Activated CD8-positive, alpha-beta memory T cell treated with anti-CD3 and anti-CD28 coated beads, Interleukin-2, amount 50 U/mL, for 24 hours (primary cell): ENCODE measurements around the gene CORO2A.
"Not testable (repeated sequence)": the region's sequence is repeated elsewhere in the genome, so short reads cannot be mapped to it uniquely, and the experiment has no call there.

ENCODE experiments used
- DNase-seq: peaks from one replicate; pipeline ENCODE4 v3.0.0-alpha.2; 2020; ENCODE audit errors: extremely low read depth

CORO2A gene

DNA sequence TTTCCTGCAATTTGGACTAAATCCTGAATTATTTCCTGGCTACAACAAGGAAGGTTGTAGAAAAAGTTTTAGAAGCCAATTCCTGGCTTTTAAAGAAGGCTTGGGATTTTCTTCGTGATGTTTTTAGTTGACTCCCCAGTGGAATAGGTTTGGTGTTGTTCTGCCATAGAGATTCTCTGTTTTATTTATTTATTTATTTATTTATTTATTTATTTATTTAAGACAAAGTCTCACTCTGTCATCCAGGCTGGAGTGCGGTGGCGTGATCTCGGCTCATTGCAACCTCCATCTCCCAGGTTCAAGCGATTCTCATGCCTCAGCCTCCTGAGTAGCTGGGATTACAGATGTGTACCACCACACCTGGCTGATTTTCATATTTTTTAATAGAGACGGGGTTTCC lies 75.3 kb downstream of the CORO2A start:
- not testable (repeated sequence) for DNase-seq

DNA sequence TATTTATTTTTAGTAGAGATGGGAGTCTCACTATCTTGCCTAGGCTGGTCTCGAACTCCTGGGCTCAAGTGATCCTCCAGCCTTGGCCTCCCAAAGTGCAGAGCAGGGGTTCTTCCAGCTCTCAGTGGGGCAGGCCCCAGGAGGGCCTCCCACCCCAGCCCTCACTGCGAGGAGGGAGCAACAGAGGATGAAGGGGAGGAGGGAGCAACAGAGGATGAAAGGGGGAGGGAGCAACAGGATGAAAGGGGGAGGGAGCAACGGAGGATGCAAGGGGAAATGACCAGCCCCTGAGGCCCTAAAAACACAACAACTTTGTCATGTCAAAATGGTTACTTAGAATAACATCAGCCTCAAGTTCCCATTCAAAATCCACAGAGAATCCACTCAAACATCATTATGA lies 83.4 kb downstream of the CORO2A start:
- DNase-seq: no peak

DNA sequence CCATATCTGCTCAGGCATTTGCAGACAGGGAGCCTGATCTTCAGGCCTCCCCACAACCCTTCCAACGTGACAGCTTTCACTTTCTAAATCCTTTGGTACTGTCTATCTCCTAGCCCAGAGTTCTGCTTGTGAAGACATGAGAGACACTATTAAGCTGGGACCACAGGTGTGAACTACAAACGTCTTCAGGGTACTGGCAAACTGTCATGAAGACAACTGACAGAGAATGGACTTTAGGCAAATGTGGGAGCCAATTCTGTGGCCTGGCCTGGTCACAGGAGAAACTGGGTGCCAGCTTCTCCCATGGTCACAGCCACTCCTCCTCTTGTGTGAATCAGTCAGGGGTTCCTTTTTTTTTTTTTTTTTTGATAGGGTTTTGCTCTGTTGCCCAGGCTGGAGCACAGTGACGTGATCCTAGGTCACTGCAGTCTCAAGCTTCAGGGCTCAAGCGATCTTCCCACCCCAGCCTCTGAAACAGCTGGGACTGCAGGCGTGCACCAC lies 83.9 kb downstream of the CORO2A start:
- DNase-seq: no peak

DNA sequence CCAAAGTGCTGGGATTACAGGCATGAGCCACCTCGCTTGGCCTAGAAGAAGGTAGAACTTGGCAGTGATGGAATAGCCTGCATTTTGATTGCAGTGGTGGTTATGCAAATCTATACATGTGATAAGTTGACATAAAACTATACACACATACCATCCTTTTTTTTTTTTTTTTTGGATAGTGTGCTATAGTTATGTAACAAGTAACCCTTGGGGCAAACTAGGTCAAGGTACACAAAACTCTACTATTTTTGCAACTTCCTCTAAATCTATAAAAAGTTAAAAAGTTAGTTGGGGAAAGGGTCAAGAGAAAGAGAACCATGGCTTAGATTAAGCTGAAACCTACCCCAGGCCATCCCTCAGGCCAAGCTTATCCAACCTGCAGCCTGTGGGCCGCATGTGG lies 84.5 kb downstream of the CORO2A start:
- DNase-seq: no peak

DNA sequence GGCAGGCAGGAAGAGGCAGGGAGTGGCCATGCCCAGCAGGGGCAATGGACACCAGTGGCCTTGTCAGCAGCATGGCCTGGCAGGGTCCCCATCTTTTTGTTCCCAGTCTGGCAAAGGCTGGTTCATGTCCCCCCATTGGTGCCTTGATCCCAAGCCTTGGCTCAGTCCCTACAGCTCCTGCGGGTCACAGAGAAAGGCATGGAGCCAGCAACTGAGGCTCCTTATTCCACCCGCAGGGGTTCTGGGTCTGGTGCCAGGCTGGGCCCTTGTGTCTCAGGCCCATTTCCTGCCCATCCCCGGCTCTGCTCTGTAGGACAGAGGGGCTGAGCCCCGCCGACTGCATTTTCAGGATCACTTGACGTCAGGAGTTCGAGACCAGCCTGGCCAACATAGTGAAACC lies 87.4 kb downstream of the CORO2A start:
- DNase-seq: no peak

DNA sequence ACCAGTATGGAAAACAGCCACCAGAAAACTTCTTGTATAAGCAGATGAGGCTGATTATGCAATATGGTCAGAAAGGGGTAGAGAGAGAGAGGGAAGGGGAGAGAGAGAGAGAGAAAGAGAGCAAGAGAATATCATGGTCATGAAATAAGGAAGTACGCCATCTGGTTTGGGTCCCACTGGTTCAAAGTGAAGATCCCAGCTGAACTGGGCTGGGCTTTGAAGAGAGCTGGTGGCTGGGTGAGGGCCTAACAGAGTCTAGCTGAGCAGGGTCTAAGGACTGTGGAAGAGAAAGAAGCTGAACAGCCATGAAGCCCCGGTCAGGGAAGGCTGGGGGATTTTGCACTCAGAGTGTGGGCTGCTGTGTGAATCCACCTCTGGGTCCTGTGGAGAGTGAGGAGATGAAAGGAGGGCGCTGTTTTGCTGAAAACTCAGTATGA lies 88.0 kb downstream of the CORO2A start:
- no peak for DNase-seq

DNA sequence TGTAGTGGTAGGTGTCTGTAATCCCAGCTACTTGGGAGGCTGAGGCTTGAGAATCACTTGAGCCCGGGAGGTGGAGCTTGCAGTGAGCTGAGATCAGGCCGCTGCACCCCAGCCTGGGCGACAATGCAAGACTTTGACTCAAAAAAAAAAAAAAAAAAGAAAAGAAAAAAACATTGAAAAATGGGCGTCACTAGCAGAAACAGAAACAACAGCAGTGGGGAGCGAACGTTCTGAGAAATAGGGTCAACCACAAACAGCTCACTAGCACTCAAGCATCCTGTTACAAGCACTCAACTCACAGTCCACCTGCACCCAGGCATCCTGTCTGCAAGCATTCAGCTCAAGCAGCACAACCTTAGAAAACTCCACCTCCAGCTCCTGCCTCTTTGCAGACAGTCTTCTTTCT lies 90.6 kb downstream of the CORO2A start:
- peak; percentile 46 for DNase-seq

DNA sequence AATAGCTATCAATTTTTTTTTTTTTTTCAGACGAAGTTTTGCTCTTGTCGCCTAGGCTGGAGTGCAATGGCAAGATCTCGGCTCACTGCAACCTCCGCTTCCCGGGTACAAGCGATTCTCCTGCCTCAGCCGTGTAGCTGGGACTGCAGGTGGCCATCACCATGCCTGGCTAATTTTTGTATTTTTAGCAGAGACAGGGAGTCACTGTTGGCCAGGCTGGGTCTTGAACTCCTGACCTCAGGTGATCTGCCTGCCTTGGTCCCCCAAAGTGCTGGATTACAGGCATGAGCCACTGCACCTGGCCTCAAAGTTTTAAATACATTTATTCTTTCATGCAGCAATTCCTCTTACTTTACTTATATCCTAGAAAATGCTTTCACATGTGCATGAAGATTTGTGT lies 91.0 kb downstream of the CORO2A start:
- no peak for DNase-seq

DNA sequence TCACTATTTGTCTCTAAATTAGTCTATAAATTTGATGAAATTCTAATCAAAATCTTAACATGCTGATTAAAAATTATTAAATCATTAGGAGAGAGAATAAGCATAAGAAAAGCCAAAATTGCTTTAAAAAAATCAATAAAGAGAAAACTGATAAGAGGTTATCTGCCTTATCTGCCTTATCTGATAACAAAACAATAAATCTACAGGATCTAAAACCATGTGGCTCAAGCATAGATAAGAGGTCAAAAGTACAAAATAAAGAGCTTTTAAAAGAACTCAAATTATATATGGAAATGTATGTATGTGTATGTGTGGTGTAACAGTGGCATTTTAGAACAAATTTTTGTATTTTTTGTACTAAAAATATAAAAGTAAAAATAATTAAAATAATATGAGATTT lies 92.0 kb downstream of the CORO2A start:
- no peak for DNase-seq

DNA sequence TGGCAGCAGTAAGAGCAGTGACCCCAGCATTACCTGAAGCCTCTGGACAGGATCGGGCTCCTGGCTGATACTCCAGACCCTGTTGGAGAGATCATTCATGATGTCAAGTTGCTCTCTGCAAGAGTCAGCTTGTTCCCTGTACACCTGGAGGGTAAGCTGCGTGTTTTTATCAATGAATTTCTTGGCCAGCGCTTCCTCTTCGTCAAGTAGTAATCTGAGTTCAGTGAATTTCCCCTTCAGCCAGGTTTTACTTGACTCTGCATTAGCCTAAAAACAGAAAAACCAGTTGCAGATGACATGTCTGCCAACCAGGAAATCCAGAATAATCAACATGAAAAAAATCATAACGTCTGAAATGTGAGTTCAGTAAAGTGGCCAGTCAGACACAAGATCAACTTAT lies 92.5 kb downstream of the CORO2A start:
- DNase-seq: no peak

DNA sequence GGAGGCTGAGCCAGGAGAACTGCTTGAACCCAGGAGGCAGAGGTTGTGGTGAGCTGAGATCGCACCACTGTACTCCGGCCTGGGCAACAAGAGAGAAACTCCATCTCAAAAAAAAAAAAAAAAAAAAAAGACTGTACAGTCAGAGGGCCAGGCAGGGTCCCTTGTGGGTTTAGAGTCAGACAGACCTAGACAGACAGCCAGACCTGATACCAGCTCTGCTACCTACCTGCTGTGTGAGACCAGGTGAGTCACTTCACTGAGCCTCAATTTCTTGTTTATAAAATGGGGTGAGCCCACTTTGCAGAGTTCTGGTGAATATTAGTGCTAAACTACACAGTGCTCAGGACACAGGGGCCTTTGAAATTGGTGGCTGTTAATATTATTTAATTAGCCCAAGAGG lies 93.1 kb downstream of the CORO2A start:
- no peak for DNase-seq

DNA sequence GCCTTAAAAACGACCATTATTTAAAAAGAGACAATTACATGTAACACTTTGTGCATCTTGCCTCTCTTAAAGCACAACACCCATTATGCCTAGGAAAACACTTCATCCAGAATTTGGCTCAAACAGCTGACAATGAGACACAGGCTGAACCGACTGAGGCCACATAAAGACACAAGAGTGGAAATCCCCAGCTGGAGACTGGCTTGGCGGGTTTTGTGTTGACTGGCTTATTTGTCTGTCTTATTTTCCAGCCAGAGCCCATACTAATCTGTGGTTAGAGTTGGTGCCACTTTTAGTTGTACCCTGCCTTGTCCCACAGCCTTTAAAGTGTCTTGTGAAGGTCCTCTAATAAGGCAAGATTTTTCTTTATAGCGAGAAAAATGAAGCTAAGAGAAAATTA lies 94.6 kb downstream of the CORO2A start:
- DNase-seq: no peak

DNA sequence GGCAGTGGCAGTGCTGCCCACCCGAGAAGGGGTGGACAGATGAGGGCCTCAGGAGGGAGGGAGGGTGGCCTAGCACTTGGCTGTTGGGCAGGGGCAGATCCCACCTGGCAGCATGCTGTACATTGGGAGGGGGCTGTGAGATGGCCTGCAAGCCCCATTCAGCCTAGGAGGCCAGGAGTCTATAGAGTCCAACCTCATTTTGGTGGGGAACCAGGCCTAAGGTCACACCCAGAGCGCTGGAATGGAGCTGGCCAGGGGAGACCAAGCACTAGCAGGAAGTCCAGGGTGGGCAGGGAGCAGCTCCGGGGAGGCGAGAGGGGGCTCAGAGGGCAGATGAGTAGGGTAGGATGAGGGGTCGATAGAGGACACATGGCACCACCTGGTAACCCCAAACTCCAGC lies 96.3 kb downstream of the CORO2A start:
- DNase-seq: no peak

DNA sequence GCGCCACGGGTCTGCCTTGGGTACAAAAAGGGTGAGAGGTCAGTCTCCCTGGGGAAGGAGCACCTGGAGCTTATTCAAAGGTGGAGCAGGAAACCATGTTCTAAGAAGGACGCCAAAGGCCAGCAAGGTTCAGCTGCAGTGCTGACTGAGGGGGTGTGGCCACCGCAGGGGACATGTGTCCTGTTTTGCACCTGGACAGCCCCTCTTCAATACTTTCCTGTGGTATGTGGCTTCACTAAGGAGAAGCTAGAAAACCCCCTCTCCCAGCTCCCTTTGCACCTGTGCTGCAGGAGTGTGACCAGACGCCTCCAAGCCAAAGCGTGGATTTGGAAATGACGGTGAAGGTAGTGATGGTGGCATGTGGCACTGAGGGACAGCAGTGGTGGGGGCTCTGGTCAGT lies 97.0 kb downstream of the CORO2A start:
- no peak for DNase-seq

DNA sequence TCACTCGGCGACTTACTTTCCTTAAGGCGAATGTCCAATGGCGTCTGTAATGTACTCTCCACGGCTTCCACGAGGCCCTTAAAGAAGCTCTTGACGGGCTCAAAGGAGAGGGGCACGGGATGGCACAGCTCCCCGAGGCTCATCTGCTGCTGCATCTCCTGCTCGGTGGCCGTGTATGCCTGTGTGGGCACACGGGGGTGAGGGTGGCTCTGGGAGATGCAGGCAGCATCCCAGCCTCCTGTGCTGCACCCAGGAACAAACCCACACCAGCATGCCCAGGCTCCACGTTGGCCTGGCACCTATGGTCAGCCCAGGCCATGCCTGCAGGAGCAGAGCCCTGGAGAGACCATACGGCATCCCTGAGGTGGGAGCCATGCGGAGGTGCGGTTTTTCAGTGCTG lies 97.6 kb downstream of the CORO2A start:
- no peak for DNase-seq

DNA sequence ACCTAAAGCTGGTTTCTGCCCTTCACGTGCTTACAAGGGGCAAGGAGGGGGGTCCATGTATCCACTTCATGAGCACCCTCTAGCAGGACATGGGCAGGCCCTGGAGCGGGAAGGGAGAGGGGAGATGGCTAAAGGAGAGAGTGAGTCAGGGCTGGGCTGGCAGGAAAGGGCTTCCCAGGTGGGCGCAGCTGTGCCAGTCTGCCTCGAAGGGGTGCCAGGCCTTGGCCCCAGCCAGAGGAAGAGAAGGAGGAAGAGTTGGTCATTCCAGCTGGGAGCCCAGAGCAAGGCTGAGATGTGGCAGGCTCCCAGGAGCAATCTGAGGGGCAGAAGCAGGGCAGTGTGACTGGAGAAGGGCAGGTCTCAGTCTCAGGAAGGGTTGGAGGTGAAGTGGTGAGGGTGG lies 98.1 kb downstream of the CORO2A start:
- no peak for DNase-seq

DNA sequence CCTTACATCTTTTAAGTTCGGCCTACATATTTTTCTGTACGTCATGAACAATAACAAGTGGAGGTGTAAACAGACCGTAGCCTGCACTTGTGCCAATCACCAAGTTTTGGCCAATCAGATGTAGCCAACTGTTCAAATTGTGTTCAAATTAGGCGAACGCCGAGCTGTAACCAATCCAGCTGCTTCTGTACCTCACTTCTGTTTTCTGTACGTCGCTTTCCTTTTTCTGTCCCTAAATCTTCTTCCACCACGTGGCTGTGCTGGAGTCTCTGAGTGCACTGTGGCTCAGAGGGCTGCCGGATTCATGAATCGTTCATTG lies 99.9 kb downstream of the CORO2A start:
- DNase-seq: no peak

DNA sequence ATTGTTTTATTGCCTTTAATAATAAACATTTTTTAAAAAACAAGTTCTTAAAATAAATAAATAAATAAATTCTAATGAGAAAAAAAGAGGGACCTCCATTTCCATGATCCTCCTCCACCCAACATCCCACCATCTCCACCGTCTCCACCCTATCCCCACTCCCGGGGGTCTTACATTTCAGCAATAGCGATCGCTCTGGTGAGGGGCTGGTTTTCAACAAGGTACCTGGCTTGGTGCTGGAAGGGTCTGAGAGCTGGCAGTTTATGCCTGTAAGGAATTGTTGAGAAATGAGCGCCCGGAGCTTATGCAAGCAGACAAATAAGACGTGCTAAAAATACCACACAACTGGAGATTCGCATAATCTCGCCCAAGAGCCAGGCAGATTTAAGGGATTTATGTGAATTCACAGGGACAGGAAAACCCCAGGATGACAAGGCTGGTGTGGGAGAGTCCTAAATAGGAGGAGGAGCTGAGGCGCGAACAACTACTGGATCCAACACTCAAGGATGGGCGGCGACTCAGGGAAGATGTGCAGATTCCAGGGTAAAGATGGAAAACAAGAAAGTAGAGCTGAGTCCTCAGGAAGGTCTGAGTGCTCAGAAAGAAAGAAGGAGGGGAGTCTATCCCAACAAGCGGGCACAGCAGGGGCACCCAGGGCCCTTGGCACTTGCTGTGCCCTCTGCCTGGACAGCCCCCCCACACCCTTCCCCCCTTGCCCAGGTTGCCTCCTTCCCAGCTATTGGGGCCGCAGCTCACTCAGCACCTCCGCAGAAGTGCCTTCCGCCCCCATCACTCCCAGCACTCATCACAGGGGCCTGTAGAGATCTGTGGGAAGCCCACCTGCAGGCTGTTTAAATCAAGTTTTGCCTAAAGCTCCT lies 100.5 kb downstream of the CORO2A start:
- DNase-seq: no peak

DNA sequence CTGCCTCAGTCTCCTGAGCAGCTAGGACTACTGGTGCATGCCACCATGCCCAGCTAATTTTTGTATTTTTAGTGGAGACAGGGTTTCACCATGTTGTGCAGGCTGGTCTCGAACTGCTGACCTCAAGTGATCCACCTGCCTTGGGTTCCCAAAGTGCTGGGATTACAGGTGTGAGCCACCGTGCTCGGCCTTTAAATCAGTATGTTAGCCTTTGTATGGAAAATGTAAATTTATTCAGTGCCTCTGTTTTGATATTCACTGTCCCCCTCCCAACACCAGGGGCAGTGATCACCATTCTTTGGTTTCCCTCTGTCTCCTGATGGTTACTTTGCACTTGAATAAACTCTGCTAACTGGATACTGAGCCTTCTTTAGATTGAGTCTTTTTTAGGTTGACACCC lies 101.8 kb downstream of the CORO2A start:
- not testable (repeated sequence) for DNase-seq

DNA sequence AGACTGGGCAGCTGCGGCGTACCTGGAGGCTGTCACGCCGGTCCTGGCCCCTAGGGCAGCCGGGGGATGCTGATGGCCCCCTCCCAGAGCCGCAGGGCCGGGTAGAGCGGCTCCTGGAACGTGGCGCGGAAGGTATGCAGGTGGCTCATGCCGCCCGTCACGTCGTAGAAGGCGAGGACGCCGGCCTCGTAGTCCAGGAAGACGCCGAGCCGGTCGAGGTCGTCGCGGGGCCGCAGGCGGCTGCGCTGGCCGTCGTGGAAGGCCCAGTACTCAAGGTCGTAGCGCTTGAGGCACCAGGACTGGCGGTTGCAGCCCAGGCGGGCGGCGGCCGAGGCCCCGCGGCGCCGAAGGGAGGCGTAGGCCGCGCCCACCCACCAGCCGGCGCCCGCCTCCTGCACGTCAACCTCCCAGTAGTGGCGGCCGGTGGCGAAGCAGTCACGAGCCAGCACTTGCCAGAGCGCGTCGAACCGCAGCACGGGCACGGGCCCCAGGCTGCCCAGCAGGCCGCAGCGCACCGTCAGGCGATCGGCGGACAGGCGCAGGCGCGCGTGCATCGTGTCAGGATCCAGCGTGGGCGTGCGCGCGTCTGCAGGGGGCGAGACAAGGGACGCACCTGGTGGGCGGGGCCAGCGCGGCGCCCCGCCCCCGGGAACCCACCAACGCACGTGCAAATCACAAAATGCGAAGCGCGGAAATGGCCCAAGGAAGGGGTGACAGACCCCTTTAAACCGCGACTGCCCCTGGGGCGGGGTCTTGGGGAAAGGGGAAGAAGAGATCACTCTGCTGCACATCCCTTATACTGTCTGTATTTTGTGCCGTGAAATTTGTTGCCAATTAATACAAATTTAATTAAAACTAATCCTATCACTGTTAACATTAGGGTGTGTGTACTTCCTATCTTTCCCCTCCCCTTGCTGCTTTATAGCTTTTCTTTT lies 104.8 kb downstream of the CORO2A start:
- DNase-seq: no peak

DNA sequence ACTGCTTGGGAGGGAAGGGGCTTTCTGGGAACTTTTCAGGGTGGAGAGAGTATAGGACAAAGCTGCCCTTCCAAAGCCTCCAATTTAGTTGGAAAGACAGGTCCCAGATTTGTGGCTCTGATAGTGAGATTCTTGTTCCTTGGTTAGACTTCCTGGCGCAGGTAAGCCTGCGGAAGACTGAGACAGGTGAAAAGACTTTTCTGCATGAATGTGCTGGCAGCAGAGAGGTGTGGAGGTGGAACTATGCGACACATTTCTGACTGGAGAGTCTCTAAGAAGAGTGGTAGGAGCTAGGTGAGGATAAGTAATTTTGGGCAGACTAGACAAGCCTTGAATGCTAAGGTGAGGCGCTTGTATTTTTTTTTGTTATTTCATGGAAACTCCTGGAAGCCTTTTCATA lies 106.0 kb downstream of the CORO2A start:
- DNase-seq: no peak

DNA sequence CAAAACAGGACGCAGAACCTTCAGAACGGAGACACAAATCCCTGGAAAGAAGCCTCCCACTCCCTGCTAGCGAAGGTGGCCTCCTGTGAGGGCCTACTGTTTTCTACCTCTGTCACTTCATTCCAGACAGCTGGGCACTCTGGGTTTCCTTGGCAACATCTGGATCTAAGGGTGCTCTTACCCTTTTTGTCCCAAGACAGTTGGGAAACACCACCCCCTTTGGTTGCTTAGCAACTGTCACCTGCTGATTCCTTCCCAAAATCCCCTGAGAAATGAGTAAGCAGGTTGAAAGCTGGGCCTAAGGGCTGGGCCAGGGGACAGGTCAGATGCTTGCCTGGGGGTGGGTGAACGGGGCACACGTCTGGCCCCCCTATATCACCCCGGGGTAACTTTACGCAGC lies 106.5 kb downstream of the CORO2A start:
- DNase-seq: no peak

DNA sequence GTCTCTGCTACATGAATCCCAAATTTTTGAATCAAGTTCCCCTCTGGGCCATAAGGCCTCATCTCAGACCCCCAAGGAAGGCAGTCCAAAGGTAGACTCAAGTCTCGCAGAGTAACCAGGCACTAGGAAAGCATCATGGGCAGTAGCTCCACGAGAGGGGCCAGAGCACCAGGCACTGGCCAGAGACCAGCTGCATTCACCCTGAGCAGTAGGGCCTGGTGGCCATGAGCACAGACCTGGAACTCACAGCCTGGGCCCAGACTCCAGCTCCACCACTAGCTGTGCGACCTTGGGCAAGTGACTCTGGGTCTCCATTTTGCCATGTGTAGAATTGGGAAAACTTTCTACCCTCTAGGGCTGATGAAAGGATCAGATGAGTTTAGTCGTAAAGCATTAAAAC lies 107.4 kb downstream of the CORO2A start:
- DNase-seq: no peak
